ENCODE measurements around the gene KIAA1210.
A peak's percentile ranks its signal among the peaks of the same experiment; 100 is the strongest.

The KIAA1210 gene

GRCh38 chrX:119130911-119131310, 3.3 kb upstream of the KIAA1210 start:
- TF ChIP-seq CTCF (IDR thresholded peaks at IDR 0.05; ENCODE audit: extremely low read depth, missing control alignments): no peak
- DNase-seq (ENCODE audit: low spot score): no peak

- DNase-seq (ENCODE audit: low spot score): no peak
- no peak for TF ChIP-seq CTCF (IDR thresholded peaks at IDR 0.05; ENCODE audit: extremely low read depth, missing control alignments)
Observed at GRCh38 chrX:119121341-119121740, 6.3 kb downstream of the KIAA1210 start.

GRCh38 chrX:119118780-119119395, 8.7 kb downstream of the KIAA1210 start:
- TF ChIP-seq CTCF (IDR thresholded peaks at IDR 0.05; ENCODE audit: extremely low read depth, missing control alignments): peak; percentile 55
- peak; percentile 33 for DNase-seq (ENCODE audit: low spot score)

GRCh38 chrX:119107206-119107605, 20.4 kb downstream of the KIAA1210 start:
- DNase-seq (ENCODE audit: low spot score): no peak
- no peak for TF ChIP-seq CTCF (IDR thresholded peaks at IDR 0.05; ENCODE audit: extremely low read depth, missing control alignments)

- no peak for TF ChIP-seq CTCF (IDR thresholded peaks at IDR 0.05; ENCODE audit: extremely low read depth, missing control alignments)
- no peak for DNase-seq (ENCODE audit: low spot score)
Observed at GRCh38 chrX:119105826-119106225, 21.8 kb downstream of the KIAA1210 start.

GRCh38 chrX:119101168-119101567, 26.4 kb downstream of the KIAA1210 start:
- DNase-seq (ENCODE audit: low spot score): no peak

GRCh38 chrX:119095936-119096335, 31.7 kb downstream of the KIAA1210 start:
- DNase-seq (ENCODE audit: low spot score): no peak

More at GRCh38 chrX:119101168-119101567, 26.4 kb downstream of the KIAA1210 start:
- TF ChIP-seq CTCF (IDR thresholded peaks at IDR 0.05; ENCODE audit: extremely low read depth, missing control alignments): no peak

More at GRCh38 chrX:119095936-119096335, 31.7 kb downstream of the KIAA1210 start:
- no peak for TF ChIP-seq CTCF (IDR thresholded peaks at IDR 0.05; ENCODE audit: extremely low read depth, missing control alignments)
